HG02571 (cell line): Measurements from ENCODE around the gene CASP9.

Source experiments
- ATAC-seq: cut with Tn5 transposase; IDR thresholded peaks from one replicate; pipeline ENCODE4 v1.9.1; 2021; ENCODE audit warnings: mild to moderate bottlenecking, moderate library complexity; ENCODE audit not compliant: unreplicated experiment

Gene CASP9

GRCh38 chr1:15451014-15451722, 72.8 kb downstream of the CASP9 start:
- no peak for ATAC-seq

GRCh38 chr1:15449567-15449966, 74.4 kb downstream of the CASP9 start:
- no peak for ATAC-seq

GRCh38 chr1:15448877-15449462, 75.0 kb downstream of the CASP9 start:
- ATAC-seq = no peak

- ATAC-seq = no peak
These were observed 77.8 kb downstream of the CASP9 start for GRCh38 chr1:15446212-15446611.

GRCh38 chr1:15445390-15446122, 78.5 kb downstream of the CASP9 start:
- no peak for ATAC-seq

- ATAC-seq = no peak
These were observed 79.3 kb downstream of the CASP9 start for GRCh38 chr1:15444468-15445389.

GRCh38 chr1:15443281-15443680, 80.7 kb downstream of the CASP9 start:
- no peak for ATAC-seq

- ATAC-seq = no peak
These were observed 81.3 kb downstream of the CASP9 start for GRCh38 chr1:15442759-15443158.

GRCh38 chr1:15442119-15442518, 81.9 kb downstream of the CASP9 start:
- no peak for ATAC-seq
